Smooth muscle cell (in vitro differentiated cells): ENCODE data around the gene AMBRA1. TPM values are rescaled to one million over a fixed set of nuclear protein-coding genes. Genes with fewer than 3 reads are reported as not detected.
A peak's percentile ranks its signal among the peaks of the same experiment; 100 is the strongest.

Source experiments
- DNase-seq: peaks from one replicate; lab custom pipeline; 2025; ENCODE audit not compliant: unreplicated experiment; lab: John Stamatoyannopoulos, UW
- H2AFZ ChIP-seq: fragments of 200-600 bp; sonication (generic); 2 replicates; pipeline ENCODE4 v1.6.0; 2016; ENCODE audit warnings: antibody characterized with exemption, low read depth, mild to moderate bottlenecking
- H3F3A ChIP-seq: fragments of 200-600 bp; sonication (generic); 2 replicates; pipeline ENCODE4 v1.6.0; 2017; ENCODE audit warnings: antibody characterized with exemption, low read depth
- H3K27ac ChIP-seq: fragments of 200-600 bp; sonication (generic); 2 replicates; pipeline ENCODE4 v1.5.1; 2016; ENCODE audit warnings: low read depth, mild to moderate bottlenecking
- H3K27me3 ChIP-seq: fragments of 200-600 bp; sonication (generic); 2 replicates; pipeline ENCODE4 v1.6.1; 2016; ENCODE audit warnings: low read depth, mild to moderate bottlenecking
- H3K36me3 ChIP-seq: fragments of 200-600 bp; sonication (generic); 2 replicates; pipeline ENCODE4 v1.5.1; 2016; ENCODE audit warnings: low read depth
- H3K4me1 ChIP-seq: fragments of 200-600 bp; sonication (generic); 2 replicates; pipeline ENCODE4 v1.5.1; 2016; ENCODE audit warnings: low read depth
- H3K4me2 ChIP-seq: fragments of 200-600 bp; sonication (generic); 2 replicates; pipeline ENCODE4 v1.6.0; 2016; ENCODE audit warnings: mild to moderate bottlenecking
- H3K4me3 ChIP-seq: fragments of 200-600 bp; sonication (generic); 2 replicates; pipeline ENCODE4 v1.5.1; 2016; ENCODE audit warnings: mild to moderate bottlenecking
- H3K79me2 ChIP-seq: fragments of 200-600 bp; sonication (generic); 2 replicates; pipeline ENCODE4 v1.6.0; 2016; ENCODE audit warnings: low read depth, mild to moderate bottlenecking
- H3K9ac ChIP-seq: fragments of 200-600 bp; sonication (generic); 2 replicates; pipeline ENCODE4 v1.6.0; 2016; ENCODE audit warnings: low read depth
- H3K9me3 ChIP-seq: fragments of 200-600 bp; sonication (generic); replicated peaks from 2 replicates; pipeline ENCODE4 v1.5.1; 2016; ENCODE audit warnings: low read depth
- H4K20me1 ChIP-seq: fragments of 200-600 bp; sonication (generic); 2 replicates; pipeline ENCODE4 v1.6.0; 2016; ENCODE audit warnings: low read depth
- WGBS: methylation state at CpG from one replicate; pipeline ENCODE4 v1.1.7; 2016; ENCODE audit warnings: low lambda C conversion rate; 5-methylcytosine and 5-hydroxymethylcytosine counted together
- polyA plus RNA-seq: library from polyadenylated mRNA; unstranded; fragments of >200 nt; fragmentation: Nextera tagmentation; extraction: Ambion mirVana; gene quantifications from 2 replicates; pipeline ENCODE4 v1.2.1, GENCODE V29; 2016
- total RNA-seq: library from RNA; depleted of rRNA; stranded (reverse); fragments of >200 nt; gene quantifications from 2 replicates; pipeline ENCODE4 v1.2.3, GENCODE V29; 2014
- TF ChIP-seq, protein P1 (sequence below): fragments of 200-600 bp; sonication (generic); IDR thresholded peaks from 2 replicates; pipeline ENCODE4 v1.5.1; 2017; ENCODE audit warnings: borderline replicate concordance, mild to moderate bottlenecking, antibody characterized with exemption; ENCODE audit not compliant: insufficient read depth, poor library complexity, severe bottlenecking

Gene AMBRA1, protein sequence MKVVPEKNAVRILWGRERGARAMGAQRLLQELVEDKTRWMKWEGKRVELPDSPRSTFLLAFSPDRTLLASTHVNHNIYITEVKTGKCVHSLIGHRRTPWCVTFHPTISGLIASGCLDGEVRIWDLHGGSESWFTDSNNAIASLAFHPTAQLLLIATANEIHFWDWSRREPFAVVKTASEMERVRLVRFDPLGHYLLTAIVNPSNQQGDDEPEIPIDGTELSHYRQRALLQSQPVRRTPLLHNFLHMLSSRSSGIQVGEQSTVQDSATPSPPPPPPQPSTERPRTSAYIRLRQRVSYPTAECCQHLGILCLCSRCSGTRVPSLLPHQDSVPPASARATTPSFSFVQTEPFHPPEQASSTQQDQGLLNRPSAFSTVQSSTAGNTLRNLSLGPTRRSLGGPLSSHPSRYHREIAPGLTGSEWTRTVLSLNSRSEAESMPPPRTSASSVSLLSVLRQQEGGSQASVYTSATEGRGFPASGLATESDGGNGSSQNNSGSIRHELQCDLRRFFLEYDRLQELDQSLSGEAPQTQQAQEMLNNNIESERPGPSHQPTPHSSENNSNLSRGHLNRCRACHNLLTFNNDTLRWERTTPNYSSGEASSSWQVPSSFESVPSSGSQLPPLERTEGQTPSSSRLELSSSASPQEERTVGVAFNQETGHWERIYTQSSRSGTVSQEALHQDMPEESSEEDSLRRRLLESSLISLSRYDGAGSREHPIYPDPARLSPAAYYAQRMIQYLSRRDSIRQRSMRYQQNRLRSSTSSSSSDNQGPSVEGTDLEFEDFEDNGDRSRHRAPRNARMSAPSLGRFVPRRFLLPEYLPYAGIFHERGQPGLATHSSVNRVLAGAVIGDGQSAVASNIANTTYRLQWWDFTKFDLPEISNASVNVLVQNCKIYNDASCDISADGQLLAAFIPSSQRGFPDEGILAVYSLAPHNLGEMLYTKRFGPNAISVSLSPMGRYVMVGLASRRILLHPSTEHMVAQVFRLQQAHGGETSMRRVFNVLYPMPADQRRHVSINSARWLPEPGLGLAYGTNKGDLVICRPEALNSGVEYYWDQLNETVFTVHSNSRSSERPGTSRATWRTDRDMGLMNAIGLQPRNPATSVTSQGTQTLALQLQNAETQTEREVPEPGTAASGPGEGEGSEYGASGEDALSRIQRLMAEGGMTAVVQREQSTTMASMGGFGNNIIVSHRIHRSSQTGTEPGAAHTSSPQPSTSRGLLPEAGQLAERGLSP (N-terminal part only)
- total RNA-seq (24.2 and 38.3 TPM in 2 replicates), polyA plus RNA-seq (10.3 and 11.5 TPM in 2 replicates)

DNA sequence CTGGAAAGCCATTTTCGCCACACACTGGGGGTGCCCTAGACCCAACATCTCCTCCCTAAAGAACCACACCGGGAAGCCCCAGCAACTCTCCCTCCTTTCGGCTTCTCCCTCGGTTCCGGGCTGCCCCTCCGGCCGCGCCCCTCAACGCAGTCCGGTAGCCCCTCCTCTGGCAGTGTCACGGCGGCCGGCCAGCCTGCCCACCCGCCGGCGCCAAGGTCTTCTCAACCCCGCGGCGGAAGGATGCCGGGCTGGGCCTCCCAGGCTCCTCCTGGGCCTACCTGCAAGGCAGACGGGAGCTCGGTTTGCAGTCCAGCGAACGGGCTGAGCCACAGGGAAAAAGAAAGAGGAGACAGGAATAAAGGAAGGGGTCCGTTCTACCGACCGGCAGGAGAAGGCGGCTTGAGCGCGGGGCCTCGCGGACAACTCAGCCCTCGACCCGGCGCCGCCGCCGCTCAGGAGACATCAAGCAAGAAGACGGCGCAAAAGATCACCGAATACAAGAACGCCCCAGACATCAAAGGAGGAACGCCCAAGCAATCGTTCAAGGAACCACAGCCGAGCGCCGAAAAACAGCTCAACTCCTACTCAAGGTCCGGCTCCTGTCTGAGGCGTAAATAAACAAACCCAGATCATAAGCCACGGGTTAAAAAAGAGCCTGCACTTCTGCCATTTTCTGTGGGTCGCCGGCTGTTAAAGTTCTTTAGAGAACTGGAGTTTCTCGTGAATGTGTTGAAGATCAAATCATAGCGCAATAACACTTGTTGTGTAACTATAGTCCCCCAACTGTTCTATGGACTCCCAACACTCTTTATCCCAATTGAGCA is at the start of gene AMBRA1:
TSS of gene AMBRA1 (minus strand) at position 474 of the 824 bp plus-strand sequence. CDS start 45,643 bp downstream, outside the sequence.
- Histone ChIP-seq H3F3A (no peaks in the 10 kb centered on the region), H3K4me3 (peak within 1 kb of the TSS; percentile 94), H2AFZ (peak within 1 kb of the TSS; percentile 97), H3K9ac (peak within 1 kb of the TSS; percentile 93), H3K27me3 (no peaks in the 10 kb centered on the region), H3K27ac (peak within 1 kb of the TSS; percentile 81), H3K4me1 (peaks cover 18% of the 10 kb centered on the region), H3K79me2 (peaks cover 50% of the 10 kb centered on the region), H3K4me2 (peak within 1 kb of the TSS; percentile 95), H3K9me3 (no peaks in the 10 kb centered on the region), H4K20me1 (peaks cover 40% of the 10 kb centered on the region), H3K36me3 (no peaks in the 10 kb centered on the region)
- TF ChIP-seq, protein P1, sequence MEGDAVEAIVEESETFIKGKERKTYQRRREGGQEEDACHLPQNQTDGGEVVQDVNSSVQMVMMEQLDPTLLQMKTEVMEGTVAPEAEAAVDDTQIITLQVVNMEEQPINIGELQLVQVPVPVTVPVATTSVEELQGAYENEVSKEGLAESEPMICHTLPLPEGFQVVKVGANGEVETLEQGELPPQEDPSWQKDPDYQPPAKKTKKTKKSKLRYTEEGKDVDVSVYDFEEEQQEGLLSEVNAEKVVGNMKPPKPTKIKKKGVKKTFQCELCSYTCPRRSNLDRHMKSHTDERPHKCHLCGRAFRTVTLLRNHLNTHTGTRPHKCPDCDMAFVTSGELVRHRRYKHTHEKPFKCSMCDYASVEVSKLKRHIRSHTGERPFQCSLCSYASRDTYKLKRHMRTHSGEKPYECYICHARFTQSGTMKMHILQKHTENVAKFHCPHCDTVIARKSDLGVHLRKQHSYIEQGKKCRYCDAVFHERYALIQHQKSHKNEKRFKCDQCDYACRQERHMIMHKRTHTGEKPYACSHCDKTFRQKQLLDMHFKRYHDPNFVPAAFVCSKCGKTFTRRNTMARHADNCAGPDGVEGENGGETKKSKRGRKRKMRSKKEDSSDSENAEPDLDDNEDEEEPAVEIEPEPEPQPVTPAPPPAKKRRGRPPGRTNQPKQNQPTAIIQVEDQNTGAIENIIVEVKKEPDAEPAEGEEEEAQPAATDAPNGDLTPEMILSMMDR, result no peak
- WGBS, result 2% methylated on average over 54 of the region's 54 CpGs
- peak; percentile 45 for DNase-seq

DNA sequence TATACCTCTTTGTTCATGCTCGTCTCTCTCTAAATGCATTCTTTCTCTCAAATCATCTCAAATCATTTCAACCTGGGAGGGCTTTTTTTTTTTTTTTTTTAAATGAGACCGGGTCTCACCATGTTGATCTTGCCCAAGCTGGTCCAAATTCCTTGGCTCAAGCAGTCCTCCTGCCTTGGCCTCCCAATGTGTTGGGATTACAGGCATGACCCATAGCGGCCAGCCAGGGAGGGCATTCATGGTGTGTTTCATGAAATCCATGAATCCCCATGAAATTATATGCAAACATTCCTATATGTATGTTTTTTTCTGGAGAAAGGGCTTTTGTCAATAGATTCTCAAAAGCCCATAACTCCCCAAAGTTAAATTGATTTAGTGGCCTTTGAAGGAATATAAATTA is 49.7 kb upstream of the AMBRA1 start:
- peaks cover 4% of the 10 kb centered on the region for H3K4me1 ChIP-seq
- peaks cover 5% of the 10 kb centered on the region for H3K36me3 ChIP-seq
- TF ChIP-seq, protein P1, result no peak
- H3K27me3 ChIP-seq, result no peaks in the 10 kb centered on the region
- no peak overlapping the region for H2AFZ ChIP-seq
- no peaks in the 10 kb centered on the region for H3K9me3 ChIP-seq
- H3K27ac ChIP-seq, result no peak overlapping the region
- H3K79me2 ChIP-seq, result peaks cover 29% of the 10 kb centered on the region
- no peak overlapping the region for H3K9ac ChIP-seq
- no peak overlapping the region for H3K4me3 ChIP-seq
- H3K4me2 ChIP-seq, result no peak overlapping the region
- 94% methylated on average over 3 of the region's 3 CpGs for WGBS
- H4K20me1 ChIP-seq, result peaks cover 15% of the 10 kb centered on the region
- no peak for DNase-seq
- H3F3A ChIP-seq, result peaks cover 5% of the 10 kb centered on the region

DNA sequence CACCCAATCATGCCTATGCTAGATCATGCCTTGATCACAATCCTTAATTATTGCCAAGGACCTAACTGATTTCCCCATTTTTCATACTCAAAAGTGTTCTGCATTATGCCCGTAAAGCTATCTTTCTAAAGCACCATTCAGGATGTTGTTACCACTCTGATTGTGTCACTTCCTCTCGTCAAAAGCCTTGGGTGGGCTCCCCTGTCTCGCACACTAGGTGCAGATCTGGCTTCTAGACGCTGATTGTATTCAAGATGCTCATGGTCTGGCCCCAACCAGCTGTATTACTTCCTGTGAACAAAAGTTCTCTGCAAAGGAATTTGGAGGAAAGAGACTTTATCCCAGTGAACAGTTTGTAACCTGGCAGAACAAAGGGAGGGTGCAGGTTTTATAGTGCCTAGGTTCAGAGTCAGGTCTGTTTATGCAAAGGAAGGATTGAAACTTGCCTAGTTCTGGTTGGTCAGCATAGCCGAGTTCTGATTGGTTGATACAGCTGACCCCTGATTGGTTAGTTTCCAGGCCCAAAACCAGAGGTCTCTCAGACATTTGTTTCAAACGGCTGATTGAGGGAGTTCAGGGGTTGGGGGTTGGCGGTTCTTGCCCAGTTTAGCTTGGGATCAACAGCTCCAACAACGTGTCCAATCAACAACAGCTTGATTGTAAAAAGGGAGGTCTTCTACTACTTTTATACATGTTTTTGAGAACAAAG is 49.0 kb upstream of the AMBRA1 start:
- no peak overlapping the region for H3K4me3 ChIP-seq
- H3K9me3 ChIP-seq, result no peaks in the 10 kb centered on the region
- TF ChIP-seq, protein P1, result no peak
- H4K20me1 ChIP-seq, result peaks cover 20% of the 10 kb centered on the region
- no peak overlapping the region for H2AFZ ChIP-seq
- no peaks in the 10 kb centered on the region for H3K27me3 ChIP-seq
- H3K79me2 ChIP-seq, result peaks cover 33% of the 10 kb centered on the region
- 92% methylated on average over 8 of the region's 8 CpGs for WGBS
- H3K4me1 ChIP-seq, result no peaks in the 10 kb centered on the region
- H3F3A ChIP-seq, result no peaks in the 10 kb centered on the region
- no peak overlapping the region for H3K4me2 ChIP-seq
- H3K36me3 ChIP-seq, result peaks cover 5% of the 10 kb centered on the region
- H3K27ac ChIP-seq, result no peak overlapping the region
- DNase-seq, result no peak
- no peak overlapping the region for H3K9ac ChIP-seq
